Activated CD4-positive, alpha-beta T cell treated with anti-CD3 and anti-CD28 coated beads, Interleukin-10, Interleukin-2, amounts not matched to agents 100 ng/mL and 50 ng/mL, durations not matched to agents 16 hours and 8 hours (primary cell): ENCODE results near the gene ZNF318.
"Not testable (repeated sequence)": the region's sequence is repeated elsewhere in the genome, so short reads cannot be mapped to it uniquely, and the experiment has no call there.

Source experiments
- DNase-seq: peaks from one replicate; pipeline ENCODE4 v3.0.0-alpha.2; 2020

ZNF318 gene

GRCh38 chr6:43369174-43370002, at the start of gene ZNF318:
Gene ZNF318, minus strand, starts transcription at chr6:43369647. Its CDS starts 282 bp downstream, at chr6:43369365.
- DNase-seq = peak; percentile 97

- no peak for DNase-seq
These were observed 47.5 kb upstream of the ZNF318 start for GRCh38 chr6:43416935-43417334.

DNA sequence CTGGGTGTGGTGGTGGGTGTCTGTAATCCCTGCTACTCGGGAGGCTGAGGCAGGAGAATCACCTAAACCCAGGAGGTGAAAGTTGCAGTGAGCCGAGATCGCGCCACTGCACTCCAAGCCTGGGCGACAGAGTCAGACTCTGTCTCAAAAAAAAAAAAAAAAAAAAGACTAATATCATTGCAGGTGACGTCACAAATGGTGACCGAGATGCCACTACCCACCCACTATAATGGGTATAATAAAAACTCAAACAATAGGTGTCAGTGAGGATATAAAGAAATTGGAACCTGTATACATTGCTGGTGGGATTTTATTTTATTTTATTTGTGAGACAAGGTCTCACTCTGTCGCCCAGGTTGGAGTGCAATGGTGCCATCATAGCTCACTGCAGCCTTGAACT, 45.8 kb upstream of the ZNF318 start:
- not testable (repeated sequence) for DNase-seq

DNA sequence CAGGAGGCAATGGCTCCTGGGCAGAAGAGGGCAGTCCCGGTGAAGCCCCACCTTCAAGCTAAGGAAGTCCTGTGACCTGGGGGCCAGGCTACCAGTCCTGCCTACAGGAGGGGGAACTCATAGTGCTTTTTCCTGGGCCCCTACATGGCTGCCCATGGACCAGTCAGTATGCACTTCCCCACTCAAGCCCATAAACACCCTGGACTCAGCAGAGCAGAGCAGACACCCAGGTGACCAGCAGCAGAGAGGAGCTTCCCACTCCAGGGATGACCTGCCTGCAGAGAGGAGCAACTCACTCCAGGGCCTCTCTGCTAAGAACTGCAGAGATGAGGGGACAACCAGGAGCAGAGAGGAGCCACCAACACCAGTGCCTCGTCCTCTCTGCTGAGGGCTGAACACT, 43.6 kb upstream of the ZNF318 start:
- no peak for DNase-seq

DNA sequence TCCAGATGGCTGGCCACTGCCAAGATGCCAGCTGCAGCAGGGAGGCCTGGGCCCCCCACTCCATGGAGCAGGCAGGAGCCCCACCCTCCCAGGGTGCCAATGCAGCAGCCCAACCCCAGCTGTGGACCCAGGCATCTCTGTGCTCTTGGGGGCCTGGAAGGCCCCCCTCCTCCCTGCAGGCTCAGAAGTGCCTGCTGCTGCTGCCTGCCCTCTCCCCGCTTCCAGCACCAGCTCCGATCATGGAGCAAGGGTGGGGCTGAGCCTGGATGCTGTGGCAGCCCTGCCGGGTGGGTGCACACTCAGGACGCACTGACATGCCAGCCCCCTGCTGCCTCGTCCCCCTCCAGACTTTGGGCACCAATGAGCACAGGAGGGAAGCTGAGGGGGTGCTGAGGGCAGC, 43.1 kb upstream of the ZNF318 start:
- no peak for DNase-seq

GRCh38 chr6:43410776-43411175, 41.3 kb upstream of the ZNF318 start:
- DNase-seq = not testable (repeated sequence)

DNA sequence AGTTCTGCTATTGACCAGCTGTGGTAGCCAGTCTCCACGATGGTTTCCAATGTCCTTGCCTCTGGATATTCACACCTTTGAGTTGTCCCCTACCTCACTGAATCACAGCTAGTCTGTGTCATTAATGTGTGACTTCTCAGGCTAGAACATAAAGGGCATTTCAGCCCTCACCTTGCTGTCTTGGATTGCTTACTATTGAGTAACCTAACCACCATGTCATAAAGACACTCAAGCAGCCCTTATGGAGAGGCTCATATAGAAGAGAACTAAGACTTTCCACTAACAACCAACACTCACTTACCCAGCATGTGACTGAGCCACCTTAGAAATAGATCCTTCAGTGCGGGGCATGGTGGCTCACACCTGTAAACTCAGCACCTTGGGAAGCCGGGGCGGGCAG, 38.8 kb upstream of the ZNF318 start:
- DNase-seq = no peak

DNA sequence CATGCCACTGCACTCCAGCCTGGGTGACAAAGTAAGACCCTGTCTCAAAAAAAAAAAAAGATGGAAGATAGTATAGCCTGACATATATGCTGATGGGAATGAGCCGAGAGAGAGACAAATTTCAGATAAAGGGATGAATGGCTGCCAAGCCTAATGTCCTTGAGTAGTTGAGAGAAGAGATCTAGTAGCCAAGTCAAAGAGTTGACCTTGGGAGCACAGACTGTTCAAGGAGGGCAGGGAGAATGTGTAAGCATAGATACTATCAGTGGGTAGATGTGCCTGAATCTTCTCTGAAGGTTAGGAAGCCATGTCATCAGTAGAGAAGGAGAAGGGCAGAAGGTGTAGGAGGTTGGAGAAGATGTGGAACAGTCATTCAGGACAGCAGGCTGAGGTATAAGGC, 37.8 kb upstream of the ZNF318 start:
- DNase-seq = no peak

- no peak for DNase-seq
These were observed 35.9 kb upstream of the ZNF318 start for GRCh38 chr6:43405354-43405753.

GRCh38 chr6:43402820-43403219, 33.4 kb upstream of the ZNF318 start:
- no peak for DNase-seq

DNA sequence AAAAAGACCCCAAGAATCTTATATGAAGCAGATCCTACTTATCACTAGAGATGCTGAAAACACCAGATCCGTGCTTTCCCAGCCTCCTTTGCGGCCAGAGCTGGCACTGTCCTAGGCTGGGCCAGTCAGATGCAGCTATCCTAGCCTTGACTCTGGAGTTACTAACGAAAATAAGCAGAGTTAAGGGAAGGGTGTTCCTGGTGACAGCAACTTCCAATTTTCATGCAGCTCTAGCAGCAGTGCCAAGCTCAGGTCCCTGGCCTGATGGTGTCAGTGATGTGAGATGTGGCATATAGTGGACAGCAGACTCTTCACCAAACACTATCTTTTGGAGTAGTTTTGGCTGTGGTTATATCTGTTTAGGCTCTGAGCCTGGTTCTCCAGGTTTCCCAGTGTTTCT, 32.3 kb upstream of the ZNF318 start:
- DNase-seq = no peak

DNA sequence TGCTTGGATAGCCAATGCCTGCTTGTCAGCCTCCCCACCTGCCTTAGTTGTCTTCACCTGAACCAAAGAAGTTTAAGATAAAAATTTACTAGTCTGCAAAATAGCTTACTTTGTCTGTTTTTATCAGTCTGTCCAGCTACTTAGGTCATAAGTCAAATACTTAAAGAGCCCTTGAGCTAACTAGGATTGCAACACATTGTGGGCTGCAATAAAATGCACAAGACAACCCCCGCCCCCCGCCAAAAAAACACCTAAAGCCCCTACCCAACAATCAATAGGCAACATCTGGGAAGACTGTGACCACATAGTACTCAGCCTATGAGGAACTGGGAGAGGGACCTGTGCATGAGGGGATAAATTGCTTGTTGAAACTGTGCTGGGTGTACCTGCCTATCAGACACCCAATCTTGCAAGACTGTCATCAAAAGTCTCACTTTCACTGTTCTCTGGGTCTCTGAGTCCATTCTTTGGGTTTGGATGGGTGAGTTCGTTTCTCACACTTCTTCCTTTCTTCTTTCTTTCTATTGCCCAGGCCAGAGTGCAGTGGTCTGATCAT, 30.6 kb upstream of the ZNF318 start:
- DNase-seq = peak; percentile 7

DNA sequence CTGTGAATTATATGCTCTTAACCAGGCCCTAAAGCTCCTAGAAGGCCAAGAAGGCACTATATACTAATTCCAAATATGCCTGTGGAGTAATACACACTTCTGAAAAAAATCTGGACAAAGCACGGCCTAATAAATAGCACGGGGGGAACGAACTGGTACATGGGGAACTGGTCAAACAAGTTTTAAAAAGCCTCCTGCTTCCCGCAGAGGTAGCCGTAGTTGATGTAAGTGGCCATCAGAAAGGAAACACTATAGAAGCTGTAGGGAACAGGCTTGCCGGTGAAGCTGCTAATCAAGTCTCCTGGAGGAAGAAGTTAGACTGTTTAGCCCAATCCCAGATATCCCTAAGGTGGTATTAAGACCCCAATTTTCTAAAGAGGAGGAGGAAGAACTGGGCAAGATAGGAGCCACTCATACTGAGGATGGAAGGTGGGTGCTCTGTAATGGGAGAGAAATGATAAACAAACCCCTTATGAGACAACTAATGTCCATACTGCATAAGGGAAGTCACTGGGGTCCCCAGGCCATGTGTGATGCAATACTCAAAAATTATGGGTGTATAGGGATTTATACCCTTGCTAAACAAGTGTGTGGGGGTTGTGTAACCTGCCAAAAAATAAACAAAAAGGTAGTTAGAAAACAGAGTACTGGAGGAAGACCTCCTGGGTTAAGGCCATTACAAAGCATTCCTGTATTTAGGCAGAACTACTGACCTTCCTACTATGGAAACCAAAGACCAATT, 27.1 kb upstream of the ZNF318 start:
- no peak for DNase-seq

DNA sequence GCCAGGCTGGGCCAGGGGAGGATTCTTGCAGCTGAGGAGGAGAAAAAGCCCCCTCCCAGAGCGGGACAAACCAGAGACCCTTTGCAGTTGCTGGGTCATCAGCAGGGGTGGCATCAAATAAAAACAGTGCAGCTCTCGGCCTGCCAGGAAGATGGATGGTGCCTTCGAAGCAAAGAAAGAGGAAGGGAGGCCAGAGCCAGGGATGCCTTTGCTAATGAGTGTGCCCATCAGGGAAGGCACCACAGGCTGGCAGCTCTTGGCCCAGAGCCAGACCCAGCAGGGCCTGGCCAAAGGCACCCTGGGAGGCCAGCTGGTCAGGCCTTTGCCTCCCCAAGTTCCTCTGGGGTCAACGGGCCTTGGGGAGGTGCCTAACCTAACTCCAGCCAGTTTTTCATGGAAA, 26.3 kb upstream of the ZNF318 start:
- DNase-seq = no peak

DNA sequence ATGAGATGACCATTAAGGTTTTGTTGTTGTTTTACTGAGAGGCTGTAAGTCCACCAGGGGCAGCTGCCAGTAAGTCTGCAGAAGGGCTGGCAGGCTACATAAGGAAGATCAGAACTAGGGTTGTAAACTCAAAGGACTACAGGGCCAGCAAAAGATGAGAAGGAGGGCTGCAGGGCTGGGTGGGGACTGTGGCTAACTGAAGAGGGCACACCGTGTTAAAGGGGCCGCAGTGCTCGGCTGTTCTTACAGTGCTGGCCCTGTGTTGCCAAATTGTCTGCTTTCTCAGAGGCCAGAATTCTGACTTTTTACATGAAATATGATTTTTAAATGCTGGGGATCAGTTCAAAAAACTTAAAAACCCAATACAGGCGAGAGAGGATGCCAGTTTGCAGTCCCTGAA, 25.5 kb upstream of the ZNF318 start:
- DNase-seq = no peak

DNA sequence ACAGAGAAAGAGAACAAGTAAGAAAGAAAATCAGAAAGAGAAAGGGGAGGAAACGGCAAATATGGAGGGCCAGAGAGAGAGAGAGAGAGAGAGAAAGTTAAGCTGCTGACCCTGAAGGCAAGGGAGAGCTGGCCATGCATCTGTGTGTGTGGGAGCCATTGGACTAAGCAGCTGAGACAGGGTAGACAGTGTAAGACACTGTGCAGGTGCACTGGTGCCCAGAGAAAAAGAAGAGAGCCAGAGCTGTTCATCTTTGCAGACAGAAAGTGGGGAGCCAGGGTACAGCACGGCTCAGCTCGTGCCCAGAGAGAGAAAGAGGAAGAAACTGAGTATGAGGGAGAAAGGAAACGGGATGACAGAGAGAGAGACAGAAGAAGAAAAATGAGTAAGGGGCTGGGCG, 24.2 kb upstream of the ZNF318 start:
- DNase-seq = no peak

- not testable (repeated sequence) for DNase-seq
These were observed 23.7 kb upstream of the ZNF318 start for GRCh38 chr6:43393133-43393532.

DNA sequence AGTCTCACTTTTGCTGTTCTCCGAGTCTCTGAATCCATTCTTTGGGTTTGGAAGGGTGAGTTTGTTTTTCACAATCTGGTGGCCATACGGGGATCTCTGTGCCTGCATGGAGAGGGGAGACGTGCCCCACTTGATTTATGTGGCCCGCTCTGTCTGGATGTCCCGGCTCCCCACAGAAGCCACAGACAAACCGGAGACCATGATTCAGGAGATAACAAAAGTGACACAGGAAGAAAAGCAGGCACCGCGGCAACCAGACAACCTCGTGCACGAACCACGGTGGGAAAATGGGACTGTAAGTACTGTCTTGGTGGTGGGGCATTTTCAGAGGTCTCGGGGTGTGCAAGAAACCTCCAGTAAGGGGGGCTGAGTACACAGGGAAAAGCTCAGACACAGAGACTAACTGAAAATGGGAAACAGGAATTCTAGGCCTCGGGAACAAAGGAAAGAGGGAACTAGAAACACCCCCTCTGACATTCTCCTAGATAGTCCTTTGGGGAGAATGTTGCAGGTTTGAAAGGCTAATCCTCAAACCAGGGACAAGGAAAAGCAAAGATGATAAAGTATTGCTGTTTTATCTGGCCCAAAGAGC, 22.1 kb upstream of the ZNF318 start:
- peak; percentile 55 for DNase-seq

DNA sequence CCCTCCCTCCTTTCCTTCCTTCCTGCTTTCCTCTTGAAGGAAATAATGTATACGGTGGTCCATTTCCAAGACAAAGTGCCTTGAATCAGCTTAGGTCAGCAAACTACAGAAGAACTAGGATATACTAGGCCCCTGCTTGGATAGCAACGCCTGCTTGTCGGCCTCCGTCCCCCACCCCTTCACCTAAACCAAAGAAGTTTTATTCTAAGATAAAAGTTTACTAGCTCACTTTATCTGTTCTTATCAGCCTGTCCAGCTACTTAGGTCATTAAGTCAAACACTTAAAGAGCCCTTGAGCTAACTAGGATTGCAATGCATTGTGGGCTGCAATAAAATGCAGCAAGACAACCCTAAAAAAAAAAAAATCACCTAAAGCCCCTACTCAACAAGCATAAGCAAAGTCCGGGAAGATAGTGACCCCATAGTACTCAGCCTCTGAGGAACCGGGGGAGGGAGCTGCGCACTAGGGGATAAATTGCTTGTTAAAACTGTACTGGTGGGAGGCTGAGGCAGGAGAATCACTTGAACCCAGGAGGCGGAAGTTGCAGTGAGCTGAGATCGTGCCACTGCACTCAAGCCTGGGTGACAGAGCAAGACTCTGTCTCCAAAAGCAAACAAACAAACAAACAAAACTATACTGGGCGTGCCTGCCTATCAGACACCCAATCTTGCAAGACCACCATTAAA, 21.4 kb upstream of the ZNF318 start:
- not testable (repeated sequence) for DNase-seq

DNA sequence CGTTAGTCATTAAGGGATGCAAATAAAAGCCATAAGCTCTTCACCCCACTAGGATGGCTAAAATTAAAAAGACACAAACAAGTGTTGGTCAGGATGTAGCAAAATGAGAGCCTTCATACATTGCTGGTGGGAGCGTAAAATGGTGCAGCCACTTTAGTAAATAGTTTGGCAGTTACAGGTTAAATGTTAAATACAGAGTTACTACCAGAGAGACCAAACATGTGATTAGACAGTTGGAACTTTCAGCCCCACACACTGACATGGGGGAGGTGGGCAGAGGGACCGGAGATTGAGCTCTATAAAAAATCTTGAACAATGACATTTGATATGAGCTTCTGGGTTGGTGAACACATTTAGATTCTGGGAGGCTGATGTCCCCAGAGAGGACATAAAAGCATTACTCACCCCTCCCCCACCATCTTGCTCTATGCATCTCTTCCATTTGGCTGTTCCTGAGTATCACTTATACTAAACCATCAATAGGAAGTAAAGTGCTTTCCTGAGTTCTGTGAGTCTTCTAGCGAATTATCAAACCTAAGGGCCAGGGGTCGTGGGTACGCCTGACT, 20.4 kb upstream of the ZNF318 start:
- no peak for DNase-seq

DNA sequence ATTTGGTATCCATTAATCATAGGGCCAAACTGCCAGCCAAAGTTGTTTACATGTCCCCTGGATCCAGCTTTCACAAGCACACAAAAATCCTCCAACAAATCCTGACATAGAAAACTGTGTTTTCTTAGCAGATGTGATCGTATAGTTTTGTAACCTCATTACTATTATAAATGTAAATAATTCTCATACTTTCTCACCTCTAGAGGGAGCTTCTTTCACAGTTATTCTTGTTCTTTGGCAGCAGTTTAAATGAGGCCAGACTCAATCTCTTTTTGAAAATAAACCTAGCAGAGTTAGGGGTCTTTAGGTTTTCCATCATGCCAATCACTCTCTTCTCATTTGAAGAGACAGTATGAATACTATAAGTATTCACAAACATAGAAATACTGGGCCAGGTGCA, 17.0 kb upstream of the ZNF318 start:
- no peak for DNase-seq

DNA sequence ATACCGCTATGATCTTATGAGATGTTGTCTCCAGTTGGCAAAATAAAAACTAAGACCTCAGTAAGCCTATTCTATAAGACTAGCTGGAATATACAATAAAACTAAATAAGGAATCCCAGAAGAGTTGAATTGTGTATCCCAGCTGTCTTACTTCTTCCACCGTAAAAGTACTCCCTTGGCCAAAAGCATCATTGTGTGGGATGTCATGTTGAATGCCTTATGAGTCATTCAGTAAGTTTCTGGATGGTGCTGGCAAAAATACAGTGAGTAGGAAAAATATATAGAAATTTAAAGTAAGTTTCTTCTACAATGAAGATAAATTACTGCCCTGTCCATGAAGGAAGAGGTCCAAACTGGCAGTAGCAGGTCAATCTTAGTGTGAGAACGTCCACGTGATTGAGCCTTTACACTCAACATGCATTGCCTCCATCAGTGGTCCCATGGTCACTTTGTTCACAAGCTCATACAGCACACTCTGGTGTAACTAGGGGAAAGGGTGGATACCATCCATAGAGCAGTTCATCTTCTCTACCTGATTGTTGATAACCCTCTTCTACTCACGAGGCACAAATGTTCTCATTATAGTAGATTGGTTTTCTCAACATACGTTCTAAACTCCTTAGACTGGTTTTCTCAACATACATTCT, 13.7 kb upstream of the ZNF318 start:
- peak; percentile 25 for DNase-seq
